Caki2 (cell line): ENCODE measurements around the gene EPHA10. TPM values are rescaled to one million over a fixed set of nuclear protein-coding genes. Genes with fewer than 3 reads are reported as not detected.
"Not testable (repeated sequence)": the region's sequence is repeated elsewhere in the genome, so short reads cannot be mapped to it uniquely, and the experiment has no call there.

Source experiments
- DNase-seq: peaks from one replicate; pipeline ENCODE4 v3.0.0-alpha.2; 2015; ENCODE audit warnings: low read depth
- in situ Hi-C: cut with HindIII; loops from 2 replicates; pipeline ENCODE4 v1.10.0; 2016; ENCODE audit warnings: low sequenced_read_pairs, low pct_unique_long_range_greater_than_20kb, mixed read lengths
- total RNA-seq: library from RNA; depleted of rRNA; stranded (reverse); fragments of >200 nt; shearing (Covaris generic); gene quantifications from 2 replicates; pipeline ENCODE4 v1.2.3, GENCODE V29; 2014; ENCODE audit warnings: low replicate concordance

The EPHA10 gene
- total RNA-seq, 1 experiment from 2014 or later: not detected

- no peak for DNase-seq
- in situ Hi-C loops: no loop called here
Measured at GRCh38 chr1:37692834-37693175, 72.1 kb downstream of the EPHA10 start.

DNA sequence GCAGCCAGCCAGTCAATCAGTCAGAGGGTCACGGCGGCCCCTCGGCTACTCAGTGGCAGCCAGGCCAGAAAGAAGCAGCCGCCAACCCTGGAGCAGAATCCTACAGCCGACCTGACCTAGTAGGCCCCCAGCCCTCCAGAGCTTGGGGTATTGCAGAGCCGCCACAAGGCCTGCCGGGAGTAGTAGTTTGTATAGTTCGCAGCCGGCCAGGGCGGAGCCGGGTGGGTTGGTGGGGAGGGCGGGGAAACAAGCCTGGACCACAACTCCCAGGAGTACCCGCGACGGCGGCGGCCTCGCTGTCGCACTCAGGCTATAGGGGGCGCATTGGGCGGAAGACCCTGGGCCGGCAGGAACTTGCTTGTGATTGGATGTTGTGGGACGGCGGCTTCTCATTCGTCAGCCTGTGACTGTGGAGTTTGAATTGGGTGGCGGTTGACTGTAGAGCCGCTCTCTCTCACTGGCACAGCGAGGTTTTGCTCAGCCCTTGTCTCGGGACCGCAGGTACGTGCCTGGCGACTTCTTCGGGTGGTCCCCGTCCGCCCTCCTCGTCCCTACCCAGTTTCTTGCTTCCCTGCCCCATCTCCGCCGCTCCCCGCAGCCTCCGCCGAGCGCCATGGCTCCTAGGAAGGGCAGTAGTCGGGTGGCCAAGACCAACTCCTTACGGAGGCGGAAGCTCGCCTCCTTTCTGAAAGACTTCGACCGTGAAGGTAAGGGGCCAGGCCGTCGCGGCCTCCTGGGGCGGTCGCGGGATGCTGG is 72.7 kb downstream of the EPHA10 start, which contains the start of gene CDCA8:
TSS of gene CDCA8 (plus strand) at position 439 of the 756 bp plus-strand sequence. CDS start at position 614, 175 bp downstream.
- in situ Hi-C loops: no loop called here
- peak; percentile 95 for DNase-seq

DNA sequence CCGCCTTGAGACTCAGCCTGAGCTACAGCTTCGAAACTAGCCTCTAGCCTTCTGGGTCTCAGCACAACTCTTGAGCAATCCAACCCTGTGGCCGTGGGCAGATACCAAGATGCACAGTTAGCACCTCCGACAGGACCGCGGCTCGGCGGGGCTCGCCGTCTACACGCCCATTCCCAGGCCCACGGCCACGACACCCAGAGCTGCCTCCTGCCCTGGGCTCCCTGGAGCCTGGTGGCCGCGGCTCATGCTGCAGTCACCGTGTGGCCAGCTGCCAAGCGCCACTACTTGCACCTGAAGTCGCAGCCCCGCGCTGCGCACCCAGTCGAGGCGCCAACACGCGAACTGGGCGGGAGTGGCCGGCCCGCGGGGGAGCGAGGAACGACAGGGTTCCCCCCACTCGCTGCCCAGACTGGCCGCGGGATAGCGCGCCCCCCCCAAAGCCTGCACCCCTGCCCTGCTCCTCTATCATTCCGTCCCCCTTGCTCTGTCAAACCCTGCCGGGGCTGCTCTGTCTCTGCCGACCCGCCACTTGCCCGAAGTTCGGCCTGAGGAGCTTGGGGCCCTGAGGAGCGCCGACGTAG is 73.3 kb downstream of the EPHA10 start:
- DNase-seq: peak; percentile 38
- in situ Hi-C loops: no loop called here

DNA sequence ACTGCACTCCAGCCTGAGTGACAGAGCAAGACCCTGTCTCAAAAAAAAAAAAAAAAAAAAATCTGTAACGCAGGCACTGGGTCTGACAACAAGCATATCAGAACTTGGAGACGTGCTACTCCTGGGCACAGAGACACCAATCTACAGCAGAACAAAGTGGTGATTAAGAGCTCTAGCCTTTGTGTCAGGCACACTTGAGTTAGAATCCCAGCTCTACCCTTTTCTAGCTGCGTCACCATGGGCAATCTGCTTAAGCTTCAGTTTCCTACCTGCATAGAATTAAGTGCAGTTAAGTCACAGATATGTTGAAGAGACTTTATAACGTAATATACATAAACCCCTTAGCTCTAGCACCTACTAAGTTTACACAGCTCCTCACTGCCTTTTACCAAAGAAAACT is 76.0 kb downstream of the EPHA10 start:
- DNase-seq: no peak
- in situ Hi-C loops: no loop called here

DNA sequence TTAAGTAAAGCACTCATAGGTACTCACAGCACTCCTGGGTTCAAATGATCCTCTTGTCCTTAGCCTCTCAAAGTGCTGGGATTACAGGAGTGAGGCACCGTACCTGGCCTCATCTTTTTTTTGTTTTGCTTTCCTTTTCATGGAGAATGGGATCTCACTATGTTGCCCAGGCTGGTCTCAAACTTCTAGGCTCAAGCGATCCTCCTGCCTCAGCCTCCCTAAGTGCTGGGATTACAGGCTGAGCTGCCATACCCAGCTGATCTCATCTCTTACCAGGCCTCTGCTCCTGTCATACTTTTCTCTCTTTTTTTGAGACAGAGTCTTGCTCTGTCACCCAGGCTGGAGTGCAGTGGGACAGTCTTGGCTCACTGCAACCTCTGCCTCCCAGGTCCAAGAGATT is 77.2 kb downstream of the EPHA10 start:
- DNase-seq, in situ Hi-C loops: not testable (repeated sequence)

DNA sequence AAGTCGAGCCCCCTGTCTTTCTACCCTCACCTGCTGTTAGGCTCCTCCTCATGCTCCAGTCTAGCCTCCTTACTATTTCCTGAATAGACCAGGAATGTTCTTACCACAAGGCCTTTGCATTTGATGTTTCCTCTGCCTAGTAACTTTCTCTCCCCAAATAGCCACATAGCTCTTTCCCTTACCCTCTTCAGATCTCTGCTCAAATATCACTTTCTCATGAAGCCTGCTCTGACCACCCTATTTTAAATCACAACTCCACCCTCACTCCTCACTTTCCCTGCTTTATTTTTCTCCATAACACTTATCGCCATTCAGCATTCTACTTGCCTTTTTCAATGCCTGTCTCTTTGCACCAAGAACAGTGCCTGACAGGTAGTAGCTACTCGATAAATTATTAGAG is 79.2 kb downstream of the EPHA10 start:
- in situ Hi-C loops: no loop called here
- no peak for DNase-seq

DNA sequence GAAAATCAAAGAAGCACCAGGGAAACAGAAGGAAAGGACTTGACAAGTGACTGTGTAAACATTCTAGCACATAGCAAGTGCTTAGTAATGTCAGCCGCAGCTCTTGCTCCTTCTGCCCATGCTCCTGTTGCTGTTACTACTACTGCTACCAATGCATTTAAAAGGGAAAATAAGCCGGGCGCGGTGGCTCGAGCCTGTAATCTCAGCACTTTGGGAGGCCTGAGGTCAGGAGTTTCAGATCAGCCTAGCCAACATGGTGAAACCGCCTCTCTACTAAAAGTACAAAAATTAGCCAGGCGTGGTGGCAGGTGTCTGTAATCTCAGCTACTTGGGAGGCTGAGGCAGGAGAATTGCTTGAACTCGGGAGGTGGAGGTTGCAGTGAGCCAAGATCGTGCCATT is 80.7 kb downstream of the EPHA10 start:
- DNase-seq, in situ Hi-C loops: not testable (repeated sequence)

GRCh38 chr1:37682334-37682987 is 82.5 kb downstream of the EPHA10 start:
- in situ Hi-C loops: no loop called here
- peak; percentile 47 for DNase-seq

DNA sequence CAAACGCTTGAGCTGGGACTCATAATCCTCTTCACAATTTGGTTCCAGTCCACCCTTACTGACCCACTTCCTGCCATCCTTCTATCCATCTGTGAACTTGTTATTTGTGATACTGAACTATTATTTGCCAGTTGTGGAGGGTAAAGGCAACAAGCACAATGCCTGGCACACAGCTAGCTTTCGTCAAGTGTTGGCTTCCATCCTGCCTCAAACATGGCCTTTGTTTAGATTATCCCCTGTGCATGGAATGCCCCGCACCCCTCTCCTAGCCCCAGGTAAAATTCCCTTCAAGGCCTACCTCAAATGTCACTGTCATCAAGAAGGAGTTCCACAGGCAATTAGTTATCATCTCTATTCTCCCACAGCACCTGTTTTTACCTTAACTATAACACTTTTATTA is 84.0 kb downstream of the EPHA10 start:
- in situ Hi-C loops: no loop called here
- no peak for DNase-seq

GRCh38 chr1:37677808-37678207 is 87.1 kb downstream of the EPHA10 start:
- in situ Hi-C loops: no loop called here
- no peak for DNase-seq

DNA sequence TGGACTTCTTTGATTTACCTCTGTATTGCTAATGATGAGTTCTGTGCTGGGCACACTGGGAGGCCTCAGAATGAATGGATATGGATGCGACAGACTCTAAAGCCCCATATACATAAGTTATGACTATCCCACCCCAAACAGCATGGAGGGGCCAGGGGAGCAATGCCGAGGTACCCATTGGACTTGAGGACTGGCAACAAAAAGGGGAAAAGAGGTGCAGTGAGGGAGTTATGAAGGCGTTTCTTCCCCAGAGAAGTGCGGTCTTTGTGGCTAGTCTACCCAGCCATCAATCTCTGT is 87.8 kb downstream of the EPHA10 start:
- no peak for DNase-seq
- in situ Hi-C loops: no loop called here

DNA sequence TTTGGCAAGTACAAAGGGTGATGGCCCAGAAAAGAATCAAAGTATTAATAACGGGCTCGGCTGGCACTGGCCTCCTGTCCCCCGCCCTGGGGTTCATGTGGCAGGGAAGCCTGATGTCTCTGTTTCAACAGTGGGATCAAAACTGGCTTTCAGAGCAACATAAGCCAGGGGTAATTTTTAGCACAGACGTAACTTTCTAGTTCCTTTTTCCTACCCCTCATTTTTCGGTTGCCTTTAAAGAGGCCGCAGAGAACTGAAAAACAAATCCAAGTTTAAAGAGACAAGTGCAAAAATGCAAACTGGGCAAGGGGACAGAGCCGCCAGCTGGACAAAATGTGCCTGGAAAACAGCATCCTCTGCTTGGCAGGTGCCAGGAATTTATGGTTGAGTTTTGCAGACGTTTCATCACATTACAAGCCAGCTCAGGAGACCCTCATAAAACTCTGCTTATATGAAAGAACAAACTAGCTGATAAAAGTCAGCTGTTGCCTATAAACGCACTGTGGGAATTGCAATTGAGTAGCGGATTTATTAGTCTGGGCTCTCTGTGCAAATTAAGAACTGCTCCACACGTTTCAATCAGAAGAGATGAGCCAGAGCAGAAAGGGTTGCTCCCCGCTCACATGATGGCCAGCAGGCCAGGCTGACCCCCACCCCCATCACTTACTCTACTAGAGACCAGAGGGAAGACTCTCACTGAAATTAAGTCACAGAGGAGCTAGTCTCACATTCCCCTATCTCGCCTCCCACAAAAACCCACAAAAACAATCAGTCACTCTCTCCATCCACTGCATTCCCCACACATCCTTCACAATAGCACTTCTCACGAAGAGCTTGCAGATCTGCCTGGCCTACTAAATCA is 88.4 kb downstream of the EPHA10 start:
- in situ Hi-C loops: no loop called here
- no peak for DNase-seq

DNA sequence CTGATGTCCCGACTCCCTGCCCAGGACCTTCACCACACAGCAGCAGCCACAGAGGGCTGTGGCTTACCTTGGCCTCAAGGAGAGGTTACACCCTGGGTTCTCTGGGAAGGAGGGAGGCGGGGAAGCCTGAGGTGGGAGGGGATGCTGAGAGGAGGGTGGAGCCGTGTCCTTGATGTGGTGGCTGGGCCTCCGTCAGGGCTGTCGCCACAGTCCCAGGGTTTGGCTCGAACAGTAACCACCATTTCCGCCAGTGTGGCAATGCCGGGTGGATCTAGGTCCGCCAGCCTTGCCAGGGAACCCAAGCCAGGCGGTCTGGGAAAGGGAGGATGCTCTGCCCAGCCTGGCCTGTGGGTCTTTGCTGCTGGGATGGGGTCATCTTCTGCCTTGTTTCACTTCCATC is 91.0 kb downstream of the EPHA10 start:
- DNase-seq: no peak
- in situ Hi-C loops: no loop called here

GRCh38 chr1:37672136-37672870 is 92.6 kb downstream of the EPHA10 start:
- in situ Hi-C loops: no loop called here
- no peak for DNase-seq

DNA sequence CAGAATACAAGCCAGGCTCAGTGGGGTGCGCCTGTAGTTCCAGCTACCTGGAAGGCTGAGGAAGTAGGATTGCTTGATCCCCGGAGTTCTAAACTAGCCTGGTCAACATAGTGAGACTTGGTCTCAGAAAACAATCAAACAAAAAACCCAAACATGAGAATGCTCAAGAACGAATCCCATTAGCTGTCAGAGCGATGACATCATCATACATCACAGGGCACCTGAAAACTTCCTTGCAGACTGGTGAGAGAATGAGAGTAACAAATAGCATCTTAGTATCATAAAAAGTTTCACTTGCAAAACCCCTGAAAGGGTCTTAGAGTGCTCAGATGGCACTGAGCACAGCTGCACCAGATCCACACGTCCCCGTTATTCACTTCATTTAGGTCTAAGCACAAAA is 93.7 kb downstream of the EPHA10 start:
- in situ Hi-C loops: no loop called here
- no peak for DNase-seq

- no peak for DNase-seq
- in situ Hi-C loops: no loop called here
Measured at GRCh38 chr1:37670133-37670532, 94.8 kb downstream of the EPHA10 start.

- in situ Hi-C loops: no loop called here
- DNase-seq: no peak
Measured at GRCh38 chr1:37667023-37667671, 97.8 kb downstream of the EPHA10 start.
